Ectodermal cell (in vitro differentiated cells): ENCODE measurements around the gene OR2L3.
"Not testable (repeated sequence)": the region's sequence is repeated elsewhere in the genome, so short reads cannot be mapped to it uniquely, and the experiment has no call there.

ENCODE experiments used
- H3K27ac ChIP-seq: 2 replicates; pipeline ENCODE4 v1.7.0; 2013; ENCODE audit warnings: mild to moderate bottlenecking, low read depth, low read length; ENCODE audit not compliant: insufficient read depth, poor library complexity, severe bottlenecking
- H3K27me3 ChIP-seq: 2 replicates; pipeline ENCODE4 v1.7.0; 2013; ENCODE audit warnings: mild to moderate bottlenecking, low read length; ENCODE audit not compliant: insufficient read depth, control insufficient read depth, poor library complexity, severe bottlenecking
- H3K36me3 ChIP-seq: one replicate; pipeline ENCODE4 v1.7.0; 2013; ENCODE audit warnings: low read length; ENCODE audit not compliant: control insufficient read depth, insufficient read depth
- H3K4me1 ChIP-seq: one replicate; pipeline ENCODE4 v1.7.0; 2013; ENCODE audit warnings: low read length; ENCODE audit not compliant: control insufficient read depth, insufficient read depth
- H3K4me3 ChIP-seq: 2 replicates; pipeline ENCODE4 v1.7.0; 2013; ENCODE audit warnings: low read depth, low read length, control low read depth; ENCODE audit not compliant: insufficient read depth
- H3K9me3 ChIP-seq: 2 replicates; pipeline ENCODE4 v1.7.0; 2013; ENCODE audit warnings: mild to moderate bottlenecking, low read length, moderate library complexity; ENCODE audit not compliant: control insufficient read depth
- WGBS, 2 experiments: methylation state at CpG; one replicate each; pipeline ENCODE4 v1.1.7; 2013; ENCODE audit warnings: missing lambda C conversion rate in 2 of 2; 5-methylcytosine and 5-hydroxymethylcytosine counted together

Gene OR2L3

GRCh38 chr1:248054671-248055070 is 8.0 kb downstream of the OR2L3 start:
- no peak overlapping the region for H3K27ac ChIP-seq
- H3K27me3 ChIP-seq, result no peaks in the 10 kb centered on the region
- peaks cover 6% of the 10 kb centered on the region for H3K9me3 ChIP-seq
- H3K36me3 ChIP-seq, result no peaks in the 10 kb centered on the region
- H3K4me3 ChIP-seq, result no peak overlapping the region
- no peaks in the 10 kb centered on the region for H3K4me1 ChIP-seq

DNA sequence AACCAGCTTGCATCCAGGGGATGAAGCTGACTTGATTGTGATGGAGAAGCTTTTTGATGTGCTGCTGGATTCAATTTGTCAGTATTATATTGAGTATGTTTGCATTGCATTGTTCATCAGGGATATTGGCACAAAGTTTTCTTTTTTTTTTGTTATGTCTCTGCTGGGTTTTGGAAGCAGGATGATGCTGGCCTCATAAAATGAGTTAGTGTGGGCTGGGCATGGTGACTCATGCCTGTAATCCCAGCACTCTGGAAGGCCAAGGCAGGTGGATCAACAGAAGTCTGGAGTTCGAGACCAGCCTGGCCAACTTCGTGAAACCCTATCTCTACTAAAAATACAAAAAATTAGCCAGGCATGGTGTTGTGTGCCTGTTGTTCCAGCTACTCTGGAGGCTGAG is 8.6 kb downstream of the OR2L3 start:
- H3K4me3 ChIP-seq, result no peak overlapping the region
- no peaks in the 10 kb centered on the region for H3K4me1 ChIP-seq
- no peaks in the 10 kb centered on the region for H3K27me3 ChIP-seq
- H3K27ac ChIP-seq, result no peak overlapping the region
- no peaks in the 10 kb centered on the region for H3K36me3 ChIP-seq
- 55 to 75% methylated on average over 2 of the region's 2 CpGs for WGBS, 2 experiments
- peaks cover 6% of the 10 kb centered on the region for H3K9me3 ChIP-seq

GRCh38 chr1:248065071-248065470 is 18.4 kb downstream of the OR2L3 start:
- Histone ChIP-seq H3K27me3 (no peaks in the 10 kb centered on the region), H3K36me3 (no peaks in the 10 kb centered on the region), H3K4me1 (no peaks in the 10 kb centered on the region), H3K9me3 (peaks cover 8% of the 10 kb centered on the region), H3K27ac (no peak overlapping the region), H3K4me3 (no peak overlapping the region)
- 75 to 80% methylated on average over 2 of the region's 2 CpGs for WGBS, 2 experiments

GRCh38 chr1:248065604-248066003 is 19.0 kb downstream of the OR2L3 start:
- WGBS, 2 experiments, result 73 to 100% methylated on average over 2 of the region's 3 CpGs
- H3K27ac ChIP-seq, result no peak overlapping the region
- H3K4me3 ChIP-seq, result no peak overlapping the region
- peaks cover 8% of the 10 kb centered on the region for H3K9me3 ChIP-seq
- no peaks in the 10 kb centered on the region for H3K4me1 ChIP-seq
- H3K27me3 ChIP-seq, result no peaks in the 10 kb centered on the region
- H3K36me3 ChIP-seq, result no peaks in the 10 kb centered on the region

GRCh38 chr1:248083864-248084263 is 37.2 kb downstream of the OR2L3 start:
- H3K27ac ChIP-seq, H3K36me3 ChIP-seq, H3K4me3 ChIP-seq, H3K27me3 ChIP-seq, H3K4me1 ChIP-seq: not testable (repeated sequence)
- peaks cover 11% of the 10 kb centered on the region for H3K9me3 ChIP-seq
- 83 to 90% methylated on average over 5 to 9 of the region's 17 CpGs for WGBS, 2 experiments

DNA sequence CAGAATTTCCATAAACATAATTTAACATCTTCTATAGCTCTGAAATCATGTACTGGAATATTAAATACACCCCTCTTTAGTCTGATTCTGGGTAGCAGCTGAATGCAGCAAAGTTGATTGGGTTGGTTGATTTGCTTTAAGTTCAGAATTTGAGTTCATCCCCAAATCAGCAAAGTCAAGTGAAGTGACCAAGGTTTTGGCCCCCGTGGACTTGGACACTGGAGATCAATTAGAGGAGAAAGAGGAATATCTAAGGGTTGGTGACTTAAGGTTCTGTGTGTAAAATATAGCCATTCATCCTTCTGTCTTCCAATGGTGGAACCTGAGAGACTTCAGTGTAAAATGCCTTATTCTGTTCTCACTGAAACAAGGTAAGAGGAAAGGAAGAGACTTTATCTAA is 48.2 kb downstream of the OR2L3 start, which contains the start of gene OR2L13:
OR2L13 (plus strand) TSS at position 301 of the 400 bp plus-strand sequence. CDS start 4,192 bp downstream, outside the sequence.
- 28 to 30% methylated on average over 1 of the region's 1 CpG for WGBS, 2 experiments
- Histone ChIP-seq H3K4me1 (no peaks in the 10 kb centered on the region), H3K27ac (no peak within 1 kb of the TSS), H3K4me3 (no peak within 1 kb of the TSS), H3K9me3 (peaks cover 9% of the 10 kb centered on the region), H3K36me3 (no peaks in the 10 kb centered on the region), H3K27me3 (no peaks in the 10 kb centered on the region)

- Histone ChIP-seq H3K27me3 (no peaks in the 10 kb centered on the region), H3K4me3 (no peak overlapping the region), H3K27ac (no peak overlapping the region), H3K4me1 (no peaks in the 10 kb centered on the region), H3K9me3 (peaks cover 23% of the 10 kb centered on the region), H3K36me3 (no peaks in the 10 kb centered on the region)
- 50 to 75% methylated on average over 1 of the region's 1 CpG for WGBS, 2 experiments
Observed at GRCh38 chr1:248098529-248098928, 51.9 kb downstream of the OR2L3 start.

- no peaks in the 10 kb centered on the region for H3K27me3 ChIP-seq
- H3K9me3 ChIP-seq, result peaks cover 27% of the 10 kb centered on the region
Observed at GRCh38 chr1:248102847-248103246, 56.2 kb downstream of the OR2L3 start.

GRCh38 chr1:248111157-248111556 is 64.5 kb downstream of the OR2L3 start:
- H3K36me3 ChIP-seq, result no peaks in the 10 kb centered on the region
- no peaks in the 10 kb centered on the region for H3K27me3 ChIP-seq
- peaks cover 16% of the 10 kb centered on the region for H3K9me3 ChIP-seq
- H3K27ac ChIP-seq, result no peak overlapping the region
- no peaks in the 10 kb centered on the region for H3K4me1 ChIP-seq
- no peak overlapping the region for H3K4me3 ChIP-seq
- WGBS, 2 experiments, result 70 to 73% methylated on average over 5 of the region's 5 CpGs

More at GRCh38 chr1:248102847-248103246, 56.2 kb downstream of the OR2L3 start:
- H3K4me1 ChIP-seq, result no peaks in the 10 kb centered on the region
- H3K4me3 ChIP-seq, result no peak overlapping the region
- H3K27ac ChIP-seq, result no peak overlapping the region
- H3K36me3 ChIP-seq, result no peaks in the 10 kb centered on the region
